ENCODE results near the gene MAN1A2.

The MAN1A2 gene

DNA sequence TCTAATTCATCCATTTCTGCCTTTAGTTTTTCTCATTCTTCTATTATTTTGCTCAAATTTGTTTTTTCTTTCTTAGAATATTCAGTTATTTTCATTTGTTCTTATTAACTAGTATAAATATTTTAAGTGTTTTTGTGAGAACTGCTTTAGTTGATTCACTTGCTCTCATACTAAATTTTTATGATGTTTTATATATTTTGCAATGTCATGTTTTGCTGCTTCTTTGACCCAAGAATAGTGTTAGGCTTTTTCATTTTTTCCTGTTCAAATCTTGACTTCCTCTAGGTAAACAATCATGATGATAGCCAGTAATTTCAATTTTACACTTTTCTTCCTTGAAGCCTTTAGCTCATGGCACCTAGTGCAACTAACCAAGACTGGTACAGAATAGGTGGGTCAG lies 45.2 kb downstream of the MAN1A2 start:
- no peak overlapping the region for H3K27ac ChIP-seq
- TF ChIP-seq ZFX (IDR thresholded peaks at IDR 0.05; ENCODE audit: borderline replicate concordance), result no peak
- TF ChIP-seq, protein P1, sequence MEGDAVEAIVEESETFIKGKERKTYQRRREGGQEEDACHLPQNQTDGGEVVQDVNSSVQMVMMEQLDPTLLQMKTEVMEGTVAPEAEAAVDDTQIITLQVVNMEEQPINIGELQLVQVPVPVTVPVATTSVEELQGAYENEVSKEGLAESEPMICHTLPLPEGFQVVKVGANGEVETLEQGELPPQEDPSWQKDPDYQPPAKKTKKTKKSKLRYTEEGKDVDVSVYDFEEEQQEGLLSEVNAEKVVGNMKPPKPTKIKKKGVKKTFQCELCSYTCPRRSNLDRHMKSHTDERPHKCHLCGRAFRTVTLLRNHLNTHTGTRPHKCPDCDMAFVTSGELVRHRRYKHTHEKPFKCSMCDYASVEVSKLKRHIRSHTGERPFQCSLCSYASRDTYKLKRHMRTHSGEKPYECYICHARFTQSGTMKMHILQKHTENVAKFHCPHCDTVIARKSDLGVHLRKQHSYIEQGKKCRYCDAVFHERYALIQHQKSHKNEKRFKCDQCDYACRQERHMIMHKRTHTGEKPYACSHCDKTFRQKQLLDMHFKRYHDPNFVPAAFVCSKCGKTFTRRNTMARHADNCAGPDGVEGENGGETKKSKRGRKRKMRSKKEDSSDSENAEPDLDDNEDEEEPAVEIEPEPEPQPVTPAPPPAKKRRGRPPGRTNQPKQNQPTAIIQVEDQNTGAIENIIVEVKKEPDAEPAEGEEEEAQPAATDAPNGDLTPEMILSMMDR (IDR thresholded peaks at IDR 0.05), result no peak

DNA sequence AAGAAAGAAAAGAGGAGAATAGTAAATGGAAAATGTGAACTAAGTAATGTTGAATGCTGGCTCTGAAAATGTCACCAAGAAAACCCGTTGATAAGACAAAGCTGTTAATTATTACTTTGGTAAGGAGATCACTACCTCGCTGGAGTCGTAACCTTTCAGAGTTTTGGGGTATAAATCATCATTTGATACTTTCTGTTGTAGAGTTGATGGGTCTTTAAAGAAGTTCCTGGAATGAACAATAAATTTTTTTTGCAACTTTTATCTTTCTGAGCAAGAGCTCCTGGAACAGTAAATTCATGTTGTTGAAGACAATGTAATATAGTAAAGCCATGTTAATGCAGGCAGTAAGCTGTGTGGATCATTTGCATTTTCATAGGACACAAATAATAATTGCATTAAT lies 46.2 kb downstream of the MAN1A2 start:
- TF ChIP-seq, protein P1 (IDR thresholded peaks at IDR 0.05), result no peak
- no peak for TF ChIP-seq ZFX (IDR thresholded peaks at IDR 0.05; ENCODE audit: borderline replicate concordance)
- no peak overlapping the region for H3K27ac ChIP-seq

DNA sequence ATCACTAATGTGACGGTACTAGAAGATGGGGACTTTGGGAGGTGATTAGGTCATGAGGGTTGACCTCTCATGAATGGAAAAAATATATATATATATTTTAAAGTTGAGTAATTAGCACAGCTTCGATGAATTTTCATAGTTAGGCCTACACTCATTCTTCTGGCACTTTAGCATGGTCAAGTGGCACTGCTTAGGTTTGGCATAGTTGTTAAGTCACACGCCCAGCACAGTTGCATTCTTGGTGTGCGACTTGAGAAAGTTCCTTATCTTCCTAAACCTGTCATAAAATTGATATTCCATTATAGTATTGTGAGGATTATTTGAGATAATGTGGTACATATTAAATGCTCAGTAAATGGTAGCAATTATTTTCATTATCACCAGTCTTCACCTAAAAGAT lies 47.7 kb downstream of the MAN1A2 start:
- TF ChIP-seq, protein P1 (IDR thresholded peaks at IDR 0.05), result no peak
- TF ChIP-seq ZFX (IDR thresholded peaks at IDR 0.05; ENCODE audit: borderline replicate concordance), result no peak
- H3K27ac ChIP-seq, result no peak overlapping the region

DNA sequence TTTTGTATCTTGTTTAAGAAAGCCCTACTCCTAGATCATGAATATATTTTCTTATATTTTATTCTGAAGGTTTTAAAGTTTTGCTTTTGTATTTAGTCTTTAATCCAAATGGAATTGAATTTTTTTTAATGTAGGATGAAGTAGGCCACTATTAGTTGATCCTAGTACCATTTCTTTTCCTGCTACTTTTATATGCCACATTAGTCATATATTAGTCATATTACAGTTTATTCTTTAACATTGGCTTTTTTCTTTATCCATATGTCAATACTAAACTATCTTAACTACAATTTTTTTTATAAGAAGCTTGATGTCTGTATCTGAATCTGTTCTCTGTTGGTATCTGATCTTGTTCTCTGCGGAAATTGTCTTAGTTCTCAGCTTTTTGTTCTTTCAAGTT lies 48.8 kb downstream of the MAN1A2 start:
- H3K27ac ChIP-seq, result no peak overlapping the region
- TF ChIP-seq, protein P1 (IDR thresholded peaks at IDR 0.05), result no peak
- no peak for TF ChIP-seq ZFX (IDR thresholded peaks at IDR 0.05; ENCODE audit: borderline replicate concordance)

DNA sequence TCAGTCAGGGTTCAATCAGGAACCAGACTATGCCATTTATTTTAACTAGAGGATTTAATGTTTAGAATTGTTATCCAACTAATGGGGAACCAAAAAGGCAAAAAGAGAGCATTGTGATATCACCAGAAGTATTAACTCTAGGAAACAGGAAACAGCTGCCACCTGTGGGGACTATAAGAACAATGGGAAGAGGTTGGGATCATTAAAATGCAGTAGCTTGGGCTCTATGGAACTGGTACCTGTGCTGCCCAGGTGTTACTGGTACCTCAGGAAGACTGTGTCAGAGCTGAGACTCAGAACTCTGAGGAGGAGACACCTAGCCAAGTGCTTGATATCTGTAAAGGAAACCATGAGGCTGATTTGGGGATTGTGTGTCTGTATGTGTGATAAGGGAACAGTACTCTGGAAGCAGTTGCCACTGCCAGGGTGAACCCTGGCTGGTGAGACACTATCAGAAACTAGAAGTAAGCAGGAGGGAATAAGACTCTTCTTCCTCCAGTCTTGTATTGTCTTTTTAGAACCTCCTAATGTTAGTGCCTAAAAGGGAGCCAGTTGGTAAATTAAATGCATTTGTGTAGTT lies 49.4 kb downstream of the MAN1A2 start:
- no peak overlapping the region for H3K27ac ChIP-seq
- no peak for TF ChIP-seq ZFX (IDR thresholded peaks at IDR 0.05; ENCODE audit: borderline replicate concordance)
- TF ChIP-seq, protein P1 (IDR thresholded peaks at IDR 0.05), result no peak

DNA sequence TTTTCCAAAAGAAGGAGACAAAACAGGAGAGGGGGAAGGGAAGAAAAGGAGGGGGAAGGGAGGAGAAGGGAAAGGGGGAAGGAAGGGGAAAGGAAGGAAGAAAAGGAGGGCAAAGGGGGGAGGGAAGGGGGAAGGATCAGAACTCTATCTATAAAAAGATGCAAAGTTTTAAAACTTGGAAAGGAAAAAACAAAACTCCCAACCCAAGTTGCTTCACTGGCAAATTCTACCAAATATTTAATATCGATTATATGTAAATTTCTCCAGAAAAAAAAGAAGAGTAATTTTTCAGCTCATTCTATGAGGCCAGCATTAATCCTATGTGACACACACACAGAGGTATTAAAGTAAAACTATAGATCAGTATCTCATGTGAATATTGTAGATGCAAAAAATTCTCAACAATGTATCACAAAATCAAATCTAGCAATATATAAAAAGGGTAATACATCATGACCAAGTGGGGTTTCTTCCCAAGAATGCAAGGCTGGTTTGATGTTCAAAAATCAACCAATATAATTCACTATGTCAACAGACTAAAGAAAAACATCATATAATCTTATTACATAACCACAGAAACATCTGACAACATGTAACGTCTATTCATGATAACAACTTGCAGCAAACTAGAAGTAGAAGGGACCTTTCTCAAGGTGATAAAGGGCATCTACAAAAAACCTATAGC lies 57.9 kb downstream of the MAN1A2 start:
- H3K27ac ChIP-seq, result no peak overlapping the region
- TF ChIP-seq, protein P1 (IDR thresholded peaks at IDR 0.05), result no peak
- TF ChIP-seq ZFX (IDR thresholded peaks at IDR 0.05; ENCODE audit: borderline replicate concordance), result no peak

DNA sequence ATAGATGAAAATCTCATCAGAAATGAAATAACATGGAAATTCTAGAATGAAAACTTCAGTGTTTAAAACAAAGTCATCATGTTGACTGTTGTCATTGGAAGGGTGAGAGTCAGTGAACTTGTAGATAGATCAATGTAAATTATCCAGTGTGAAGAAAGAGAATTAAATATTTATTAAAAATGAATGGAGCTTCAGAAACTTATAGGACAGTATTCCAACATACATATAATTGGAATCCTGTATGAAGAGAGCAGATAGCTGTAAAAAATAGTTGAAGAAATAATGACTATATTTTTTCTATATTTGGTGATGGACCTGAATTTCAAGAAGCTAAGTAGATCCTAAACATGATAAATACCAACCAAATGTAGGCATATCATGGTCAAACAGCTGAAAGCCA lies 60.0 kb downstream of the MAN1A2 start:
- TF ChIP-seq ZFX (IDR thresholded peaks at IDR 0.05; ENCODE audit: borderline replicate concordance), result no peak
- TF ChIP-seq, protein P1 (IDR thresholded peaks at IDR 0.05), result no peak
- no peak overlapping the region for H3K27ac ChIP-seq
